Neural progenitor cell (in vitro differentiated cells): ENCODE results near the gene C1orf122. TPM values are rescaled to one million over a fixed set of nuclear protein-coding genes. Genes with fewer than 3 reads are reported as not detected.

Experiments used
- DNase-seq: peaks from one replicate; pipeline ENCODE4 v3.0.0-alpha.2; 2016; ENCODE audit warnings: low spot score
- H2AFZ ChIP-seq: fragments of 200-600 bp; sonication (generic); replicated peaks from 2 replicates; pipeline ENCODE4 v1.6.1; 2016; ENCODE audit warnings: antibody characterized with exemption
- H3F3A ChIP-seq: fragments of 200-600 bp; sonication (generic); 2 replicates; pipeline ENCODE4 v1.6.1; 2016; ENCODE audit warnings: antibody characterized with exemption, low read depth
- H3K27ac ChIP-seq: fragments of 200-600 bp; sonication (generic); 2 replicates; pipeline ENCODE4 v1.5.1; 2016; ENCODE audit warnings: mild to moderate bottlenecking
- H3K27me3 ChIP-seq: fragments of 200-600 bp; sonication (generic); 2 replicates; pipeline ENCODE4 v1.6.1; 2016; ENCODE audit warnings: mild to moderate bottlenecking, moderate library complexity
- H3K36me3 ChIP-seq: fragments of 200-600 bp; sonication (generic); 2 replicates; pipeline ENCODE4 v1.5.1; 2016
- H3K4me1 ChIP-seq: fragments of 200-600 bp; sonication (generic); 2 replicates; pipeline ENCODE4 v1.6.1; 2016; ENCODE audit warnings: mixed run types
- H3K4me2 ChIP-seq: fragments of 200-600 bp; sonication (generic); 2 replicates; pipeline ENCODE4 v1.6.1; 2016
- H3K4me3 ChIP-seq: fragments of 200-600 bp; sonication (generic); 2 replicates; pipeline ENCODE4 v1.5.1; 2016
- H3K79me2 ChIP-seq: fragments of 200-600 bp; sonication (generic); 2 replicates; pipeline ENCODE4 v1.6.1; 2016; ENCODE audit warnings: low read depth
- H3K9ac ChIP-seq: fragments of 200-600 bp; sonication (generic); 2 replicates; pipeline ENCODE4 v1.6.1; 2016
- H3K9me3 ChIP-seq: fragments of 200-600 bp; sonication (generic); 2 replicates; pipeline ENCODE4 v1.5.1; 2016; ENCODE audit warnings: low read depth
- H4K20me1 ChIP-seq: fragments of 200-600 bp; sonication (generic); 2 replicates; pipeline ENCODE4 v1.6.1; 2016; ENCODE audit warnings: low read depth
- H3K27ac Mint-ChIP-seq: 3 replicates; pipeline ENCODE4 v1.8.0; 2021; ENCODE audit warnings: mixed read lengths
- H3K27me3 Mint-ChIP-seq: 2 replicates; pipeline ENCODE4 v1.8.0; 2022; ENCODE audit warnings: low read depth, mild to moderate bottlenecking, inconsistent platforms, moderate library complexity, mixed read lengths; ENCODE audit not compliant: insufficient read depth
- H3K36me3 Mint-ChIP-seq: 3 replicates; pipeline ENCODE4 v1.8.0; 2021; ENCODE audit warnings: mixed read lengths
- H3K4me1 Mint-ChIP-seq: 3 replicates; pipeline ENCODE4 v1.8.0; 2021; ENCODE audit warnings: mixed read lengths
- H3K4me3 Mint-ChIP-seq: 3 replicates; pipeline ENCODE4 v1.8.0; 2021; ENCODE audit warnings: mild to moderate bottlenecking, moderate library complexity, mixed read lengths
- H3K9me3 Mint-ChIP-seq: 3 replicates; pipeline ENCODE4 v1.8.0; 2020; ENCODE audit warnings: mixed read lengths
- CTCF ChIP-seq: fragments of 200-600 bp; sonication (generic); IDR thresholded peaks from 2 replicates; pipeline ENCODE4 v1.5.1; 2017; ENCODE audit warnings: antibody characterized with exemption, mild to moderate bottlenecking
- EZH2 ChIP-seq: fragments of 200-600 bp; sonication (generic); IDR thresholded peaks from 2 replicates; pipeline ENCODE4 v1.6.1; 2017; ENCODE audit warnings: antibody characterized with exemption, mild to moderate bottlenecking, moderate library complexity
- EZH2phosphoT487 ChIP-seq: fragments of 200-600 bp; sonication (generic); IDR thresholded peaks from 2 replicates; pipeline ENCODE4 v1.6.1; 2017; ENCODE audit warnings: antibody characterized with exemption
- total RNA-seq: library from RNA; depleted of rRNA; stranded (reverse); fragments of >200 nt; gene quantifications from 2 replicates; pipeline ENCODE4 v1.2.3, GENCODE V29; 2015; ENCODE audit warnings: low replicate concordance

C1orf122 gene
- total RNA-seq, 1 donor from 2014 or later: 17.7 TPM

GRCh38 chr1:37808369-37809319 is 1.1 kb downstream of the C1orf122 start:
- peaks cover 27% of the 10 kb centered on the region for H3K4me1 Mint-ChIP-seq
- TF ChIP-seq EZH2 (no peak), CTCF (peak; percentile 7)
- H2AFZ ChIP-seq: no peak overlapping the region
- H3K36me3 ChIP-seq: peaks cover 10% of the 10 kb centered on the region
- H3K4me1 ChIP-seq: peaks cover 14% of the 10 kb centered on the region
- peak overlapping the region; percentile 78 for H3K27ac Mint-ChIP-seq
- peak overlapping the region; percentile 62 for H3K27ac ChIP-seq
- H3K4me3 Mint-ChIP-seq: peak overlapping the region; percentile 94
- H3K9me3 ChIP-seq: no peaks in the 10 kb centered on the region
- peak; percentile 63 for DNase-seq
- H3K36me3 Mint-ChIP-seq: peaks cover 8% of the 10 kb centered on the region
- H3K9me3 Mint-ChIP-seq: no peaks in the 10 kb centered on the region
- H3K27me3 Mint-ChIP-seq: no peaks in the 10 kb centered on the region
- H3F3A ChIP-seq: peaks cover 28% of the 10 kb centered on the region
- peaks cover 63% of the 10 kb centered on the region for H4K20me1 ChIP-seq
- peaks cover 37% of the 10 kb centered on the region for H3K79me2 ChIP-seq
- H3K9ac ChIP-seq: peak overlapping the region; percentile 88
- H3K4me3 ChIP-seq: peak overlapping the region; percentile 95
- H3K27me3 ChIP-seq: no peaks in the 10 kb centered on the region
- H3K4me2 ChIP-seq: peak overlapping the region; percentile 99

- peaks cover 27% of the 10 kb centered on the region for H3K4me1 Mint-ChIP-seq
- no peak overlapping the region for H3K27ac ChIP-seq
- no peak overlapping the region for H3K4me3 ChIP-seq
- H2AFZ ChIP-seq: no peak overlapping the region
- H3F3A ChIP-seq: peaks cover 22% of the 10 kb centered on the region
- no peaks in the 10 kb centered on the region for H3K9me3 ChIP-seq
- peaks cover 11% of the 10 kb centered on the region for H3K36me3 Mint-ChIP-seq
- no peak overlapping the region for H3K9ac ChIP-seq
- no peaks in the 10 kb centered on the region for H3K27me3 ChIP-seq
- no peaks in the 10 kb centered on the region for H3K9me3 Mint-ChIP-seq
- H3K4me1 ChIP-seq: peaks cover 14% of the 10 kb centered on the region
- peaks cover 57% of the 10 kb centered on the region for H4K20me1 ChIP-seq
- DNase-seq: no peak
- no peak overlapping the region for H3K27ac Mint-ChIP-seq
- H3K4me3 Mint-ChIP-seq: peak overlapping the region; percentile 48
- no peak overlapping the region for H3K4me2 ChIP-seq
- H3K36me3 ChIP-seq: peaks cover 3% of the 10 kb centered on the region
- TF ChIP-seq EZH2phosphoT487: no peak
- no peak for TF ChIP-seq CTCF
- no peak for TF ChIP-seq EZH2
- peaks cover 37% of the 10 kb centered on the region for H3K79me2 ChIP-seq
- H3K27me3 Mint-ChIP-seq: peaks cover 2% of the 10 kb centered on the region
Measured at GRCh38 chr1:37809942-37810341, 2.4 kb downstream of the C1orf122 start.

GRCh38 chr1:37811027-37811655 is 3.6 kb downstream of the C1orf122 start:
- Mint-ChIP-seq H3K27me3 (peaks cover 8% of the 10 kb centered on the region), H3K4me3 (peak overlapping the region; percentile 35), H3K9me3 (no peaks in the 10 kb centered on the region), H3K36me3 (peaks cover 12% of the 10 kb centered on the region), H3K4me1 (peaks cover 27% of the 10 kb centered on the region), H3K27ac (no peak overlapping the region)
- Histone ChIP-seq H3K27me3 (no peaks in the 10 kb centered on the region), H3F3A (peaks cover 19% of the 10 kb centered on the region), H3K9ac (no peak overlapping the region), H3K79me2 (peaks cover 34% of the 10 kb centered on the region), H2AFZ (no peak overlapping the region), H4K20me1 (peaks cover 45% of the 10 kb centered on the region), H3K9me3 (no peaks in the 10 kb centered on the region), H3K4me1 (peaks cover 14% of the 10 kb centered on the region), H3K36me3 (peaks cover 3% of the 10 kb centered on the region), H3K4me3 (no peak overlapping the region), H3K4me2 (no peak overlapping the region), H3K27ac (no peak overlapping the region)
- peak; percentile 87 for TF ChIP-seq CTCF
- TF ChIP-seq EZH2phosphoT487: no peak
- DNase-seq: peak; percentile 86
